Stimulated activated naive CD8-positive, alpha-beta T cell treated with anti-CD3 and anti-CD28 coated beads, Interleukin-15, Interleukin-2, amounts not matched to agents 100 ng/mL and 50 ng/mL, for 24 hours (primary cell): ENCODE measurements around the gene OR2B3.

Experiments
- H3K27ac Mint-ChIP-seq: one replicate; pipeline ENCODE4 v1.8.0; 2021; ENCODE audit warnings: mild to moderate bottlenecking, mixed read lengths
- H3K27me3 Mint-ChIP-seq: one replicate; pipeline ENCODE4 v1.8.0; 2021; ENCODE audit warnings: mixed read lengths
- H3K36me3 Mint-ChIP-seq: one replicate; pipeline ENCODE4 v1.8.0; 2021; ENCODE audit warnings: low read depth, mixed read lengths
- H3K4me1 Mint-ChIP-seq: one replicate; pipeline ENCODE4 v1.8.0; 2021; ENCODE audit warnings: low read depth, mixed read lengths
- H3K4me3 Mint-ChIP-seq: one replicate; pipeline ENCODE4 v1.8.0; 2021; ENCODE audit warnings: mild to moderate bottlenecking, mixed read lengths
- H3K9me3 Mint-ChIP-seq: one replicate; pipeline ENCODE4 v1.8.0; 2021; ENCODE audit warnings: mixed read lengths

Gene OR2B3

GRCh38 chr6:29045075-29045474 lies 42.0 kb downstream of the OR2B3 start, which contains the start of gene OR2W1:
OR2W1 (minus strand) TSS chr6:29045175; CDS start chr6:29045175, 0 bp downstream.
- H3K36me3 Mint-ChIP-seq, result no peaks in the 10 kb centered on the region
- peaks cover 60% of the 10 kb centered on the region for H3K27me3 Mint-ChIP-seq
- H3K27ac Mint-ChIP-seq, result no peak within 1 kb of the TSS
- H3K4me3 Mint-ChIP-seq, result no peak within 1 kb of the TSS
- H3K4me1 Mint-ChIP-seq, result no peaks in the 10 kb centered on the region
- H3K9me3 Mint-ChIP-seq, result peaks cover 6% of the 10 kb centered on the region
